Panc1 (cell line): ENCODE data around the gene EXOC6B. TPM values are rescaled to one million over a fixed set of nuclear protein-coding genes. Genes with fewer than 3 reads are reported as not detected.

Experiments used
- ATAC-seq: fragments of 200-7000 bp; cut with Tn5 transposase; 2 replicates; pipeline ENCODE4 v1.9.1; 2020; ENCODE audit warnings: mild to moderate bottlenecking, moderate library complexity
- BruUV-seq: library from RNA; stranded (reverse); fragments of 400-500 nt; replicated peaks from 2 replicates; lab custom pipeline; 2021; lab: Mats Ljungman, UMichigan
- CTCF ChIA-PET: fragments of 300-600 bp; sonication (Branson Sonifier 250); formaldehyde crosslinking; loops from one replicate; lab custom pipeline; 2022; ENCODE audit warnings: antibody characterized with exemption; lab: Charles Lee
- POLR2A ChIA-PET: fragments of 300-600 bp; sonication (Branson Sonifier 250); formaldehyde crosslinking; loops from one replicate; lab custom pipeline; 2022; ENCODE audit warnings: antibody characterized with exemption; lab: Charles Lee
- DNase-seq: peaks from one replicate; pipeline ENCODE4 v3.0.0-alpha.2; 2010; ENCODE audit warnings: low read depth, low spot score
- H3K27ac ChIP-seq: 2 replicates; pipeline ENCODE4 v1.5.1; 2011; ENCODE audit warnings: mild to moderate bottlenecking, low read length, inconsistent platforms
- H3K27me3 ChIP-seq: fragments of 200-500 bp; sonication (Bioruptor generic); 2 replicates; pipeline ENCODE4 v1.6.0; 2014; ENCODE audit warnings: low read length, inconsistent platforms; ENCODE audit not compliant: control insufficient read depth, insufficient read depth
- H3K36me3 ChIP-seq: fragments of 200-500 bp; sonication (Bioruptor generic); 2 replicates; pipeline ENCODE4 v1.5.1; 2014; ENCODE audit warnings: inconsistent platforms, mild to moderate bottlenecking, low read length, moderate library complexity; ENCODE audit not compliant: control insufficient read depth, insufficient read depth
- H3K4me1 ChIP-seq: 2 replicates; pipeline ENCODE4 v1.5.1; 2011; ENCODE audit warnings: inconsistent platforms, mild to moderate bottlenecking, low read length, moderate library complexity; ENCODE audit not compliant: control insufficient read depth, insufficient read depth
- H3K4me3 ChIP-seq, 2 experiments: 2 replicates each; pipeline ENCODE4 v1.5.1; 2011 to 2012; ENCODE audit warnings: low read depth in 2 of 2, low read length in 2 of 2, mild to moderate bottlenecking in 2 of 2, inconsistent platforms in 1 of 2, moderate library complexity in 1 of 2
- H3K9me3 ChIP-seq: fragments of 200-500 bp; sonication (Bioruptor generic); 2 replicates; pipeline ENCODE4 v1.5.1; 2014; ENCODE audit warnings: low read depth, mild to moderate bottlenecking, inconsistent platforms, low read length, moderate library complexity; ENCODE audit not compliant: control insufficient read depth, insufficient read depth
- CTCF ChIP-seq: fragments of 450-650 bp; IDR thresholded peaks from 2 replicates; pipeline ENCODE4 v1.5.1; 2017; ENCODE audit warnings: mild to moderate bottlenecking
- POLR2AphosphoS5 ChIP-seq: IDR thresholded peaks from 2 replicates; pipeline ENCODE4 v1.6.1; 2012; ENCODE audit warnings: mild to moderate bottlenecking, low read depth, low read length, moderate library complexity
- SIN3A ChIP-seq: IDR thresholded peaks from 2 replicates; pipeline ENCODE4 v1.6.1; 2012; ENCODE audit warnings: low read depth, mild to moderate bottlenecking, low read length, moderate library complexity, borderline replicate concordance; ENCODE audit not compliant: insufficient read depth
- TCF7L2 ChIP-seq: IDR thresholded peaks from 2 replicates; pipeline ENCODE4 v1.6.1; 2011; ENCODE audit warnings: mild to moderate bottlenecking, low read depth, low read length, inconsistent platforms
- in situ Hi-C: cut with HindIII; loops from 2 replicates; pipeline ENCODE4 v1.10.0; 2016; ENCODE audit warnings: low sequenced_read_pairs, low pct_unique_long_range_greater_than_20kb
- intact Hi-C: fragments of 100-400 bp; cut with micrococcal nuclease; formaldehyde crosslinking; loops from one replicate; pipeline ENCODE4 v1.10.0; 2022; ENCODE audit not compliant: unreplicated experiment
- total RNA-seq: library from RNA; stranded (reverse); gene quantifications from one replicate; pipeline ENCODE4 v1.2.1, GENCODE V29; 2021; ENCODE audit not compliant: unreplicated experiment
- TF ChIP-seq, protein P1 (sequence below), 2 experiments: IDR thresholded peaks; 2 replicates each; pipeline ENCODE4 v1.6.1; 2011 to 2012; ENCODE audit warnings: low read depth in 2 of 2, control low read depth in 1 of 2, low read length in 1 of 2, mild to moderate bottlenecking in 1 of 2, moderate library complexity in 1 of 2; ENCODE audit not compliant: insufficient read depth in 1 of 2

Gene EXOC6B
- total RNA-seq, 1 experiment from 2014 or later, result 23.2 TPM

GRCh38 chr2:72273384-72273783 is 552.4 kb downstream of the EXOC6B start:
- H3K36me3 ChIP-seq, result no peaks in the 10 kb centered on the region
- intact Hi-C loops, result no loop called here
- BruUV-seq, result no TSS peak
- ChIA-PET POLR2A (no interaction called here), CTCF (no interaction called here)
- H3K4me1 ChIP-seq, result no peaks in the 10 kb centered on the region
- TF ChIP-seq, protein P1, sequence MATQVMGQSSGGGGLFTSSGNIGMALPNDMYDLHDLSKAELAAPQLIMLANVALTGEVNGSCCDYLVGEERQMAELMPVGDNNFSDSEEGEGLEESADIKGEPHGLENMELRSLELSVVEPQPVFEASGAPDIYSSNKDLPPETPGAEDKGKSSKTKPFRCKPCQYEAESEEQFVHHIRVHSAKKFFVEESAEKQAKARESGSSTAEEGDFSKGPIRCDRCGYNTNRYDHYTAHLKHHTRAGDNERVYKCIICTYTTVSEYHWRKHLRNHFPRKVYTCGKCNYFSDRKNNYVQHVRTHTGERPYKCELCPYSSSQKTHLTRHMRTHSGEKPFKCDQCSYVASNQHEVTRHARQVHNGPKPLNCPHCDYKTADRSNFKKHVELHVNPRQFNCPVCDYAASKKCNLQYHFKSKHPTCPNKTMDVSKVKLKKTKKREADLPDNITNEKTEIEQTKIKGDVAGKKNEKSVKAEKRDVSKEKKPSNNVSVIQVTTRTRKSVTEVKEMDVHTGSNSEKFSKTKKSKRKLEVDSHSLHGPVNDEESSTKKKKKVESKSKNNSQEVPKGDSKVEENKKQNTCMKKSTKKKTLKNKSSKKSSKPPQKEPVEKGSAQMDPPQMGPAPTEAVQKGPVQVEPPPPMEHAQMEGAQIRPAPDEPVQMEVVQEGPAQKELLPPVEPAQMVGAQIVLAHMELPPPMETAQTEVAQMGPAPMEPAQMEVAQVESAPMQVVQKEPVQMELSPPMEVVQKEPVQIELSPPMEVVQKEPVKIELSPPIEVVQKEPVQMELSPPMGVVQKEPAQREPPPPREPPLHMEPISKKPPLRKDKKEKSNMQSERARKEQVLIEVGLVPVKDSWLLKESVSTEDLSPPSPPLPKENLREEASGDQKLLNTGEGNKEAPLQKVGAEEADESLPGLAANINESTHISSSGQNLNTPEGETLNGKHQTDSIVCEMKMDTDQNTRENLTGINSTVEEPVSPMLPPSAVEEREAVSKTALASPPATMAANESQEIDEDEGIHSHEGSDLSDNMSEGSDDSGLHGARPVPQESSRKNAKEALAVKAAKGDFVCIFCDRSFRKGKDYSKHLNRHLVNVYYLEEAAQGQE (IDR thresholded peaks at IDR 0.05; ENCODE audit: insufficient read depth in 1 of 2, low read depth in 2 of 2, low read length in 1 of 2), result no peak
- H3K27me3 ChIP-seq, result no peaks in the 10 kb centered on the region
- no peak overlapping the region for H3K27ac ChIP-seq
- ATAC-seq (no peak), DNase-seq (no peak)
- no peak overlapping the region for H3K4me3 ChIP-seq
- in situ Hi-C loops, result no loop called here
- H3K9me3 ChIP-seq, result no peaks in the 10 kb centered on the region

DNA sequence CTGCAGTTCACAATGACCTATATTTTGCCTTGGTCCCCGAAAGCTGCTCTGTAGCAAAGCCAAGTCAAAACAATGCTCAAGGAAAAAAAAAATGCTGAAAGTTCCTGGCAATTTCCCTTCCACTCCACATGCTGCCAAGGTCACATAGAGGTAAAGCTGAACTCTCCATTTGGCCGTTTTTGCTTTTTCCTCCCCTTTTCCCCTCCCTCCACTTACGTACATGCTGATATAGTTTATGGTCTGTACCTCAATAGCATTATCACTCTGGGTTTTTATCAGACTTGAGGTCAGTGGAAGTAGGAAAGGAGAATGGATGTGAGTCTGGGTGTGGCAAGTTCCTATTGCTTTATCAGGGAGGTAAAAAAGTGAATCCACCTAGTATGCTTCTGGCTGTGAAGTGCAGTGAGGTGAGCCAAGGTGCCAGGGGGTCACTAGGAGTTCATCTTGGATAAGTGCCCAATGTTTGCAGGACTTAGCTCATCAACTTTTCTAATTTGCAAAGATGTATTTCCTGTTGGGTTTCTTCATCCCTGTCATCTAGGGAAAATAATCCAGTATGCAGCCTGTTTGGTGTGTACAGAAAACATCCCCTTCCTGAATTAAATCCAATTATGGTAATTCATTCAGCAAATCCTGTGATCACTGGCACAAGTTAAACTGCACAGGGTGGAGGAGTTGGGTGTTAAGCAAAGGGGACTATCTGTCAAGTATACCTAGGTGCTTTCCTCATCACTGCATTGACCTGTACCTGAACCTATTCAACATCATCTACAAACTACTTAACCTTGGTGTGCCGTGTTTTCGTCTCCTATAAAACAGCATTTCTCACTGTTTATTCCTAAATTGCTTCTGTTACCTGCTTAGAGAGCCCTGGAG is 553.8 kb downstream of the EXOC6B start:
- Histone ChIP-seq H3K4me1 (no peaks in the 10 kb centered on the region), H3K9me3 (no peaks in the 10 kb centered on the region), H3K27ac (no peak overlapping the region), H3K4me3 (no peak overlapping the region), H3K27me3 (no peaks in the 10 kb centered on the region), H3K36me3 (no peaks in the 10 kb centered on the region)
- CTCF ChIA-PET, result no interaction called here
- POLR2A ChIA-PET, result no interaction called here
- ATAC-seq (no peak), DNase-seq (no peak)
- no TSS peak for BruUV-seq
- intact Hi-C loops, result no loop called here
- in situ Hi-C loops, result no loop called here
- TF ChIP-seq, protein P1 (IDR thresholded peaks at IDR 0.05; ENCODE audit: insufficient read depth in 1 of 2, low read depth in 2 of 2, low read length in 1 of 2), result no peak
- no peak for TF ChIP-seq CTCF
- no peak for TF ChIP-seq TCF7L2
- TF ChIP-seq POLR2AphosphoS5, result no peak
- no peak for TF ChIP-seq SIN3A
